A549 treated with GW870086 at 1 μM for 4 hours (cell line): Measurements from ENCODE around the gene LTBP4. TPM values are rescaled to one million over a fixed set of nuclear protein-coding genes. Genes with fewer than 3 reads are reported as not detected.

Source experiments
- total RNA-seq: library from RNA; stranded (reverse); fragments of 200-300 nt; extraction: Qiagen RNA extraction; gene quantifications from 5 replicates; pipeline ENCODE4 v1.2.3, GENCODE V29; 2022; ENCODE audit warnings: low read depth

LTBP4 gene, protein sequence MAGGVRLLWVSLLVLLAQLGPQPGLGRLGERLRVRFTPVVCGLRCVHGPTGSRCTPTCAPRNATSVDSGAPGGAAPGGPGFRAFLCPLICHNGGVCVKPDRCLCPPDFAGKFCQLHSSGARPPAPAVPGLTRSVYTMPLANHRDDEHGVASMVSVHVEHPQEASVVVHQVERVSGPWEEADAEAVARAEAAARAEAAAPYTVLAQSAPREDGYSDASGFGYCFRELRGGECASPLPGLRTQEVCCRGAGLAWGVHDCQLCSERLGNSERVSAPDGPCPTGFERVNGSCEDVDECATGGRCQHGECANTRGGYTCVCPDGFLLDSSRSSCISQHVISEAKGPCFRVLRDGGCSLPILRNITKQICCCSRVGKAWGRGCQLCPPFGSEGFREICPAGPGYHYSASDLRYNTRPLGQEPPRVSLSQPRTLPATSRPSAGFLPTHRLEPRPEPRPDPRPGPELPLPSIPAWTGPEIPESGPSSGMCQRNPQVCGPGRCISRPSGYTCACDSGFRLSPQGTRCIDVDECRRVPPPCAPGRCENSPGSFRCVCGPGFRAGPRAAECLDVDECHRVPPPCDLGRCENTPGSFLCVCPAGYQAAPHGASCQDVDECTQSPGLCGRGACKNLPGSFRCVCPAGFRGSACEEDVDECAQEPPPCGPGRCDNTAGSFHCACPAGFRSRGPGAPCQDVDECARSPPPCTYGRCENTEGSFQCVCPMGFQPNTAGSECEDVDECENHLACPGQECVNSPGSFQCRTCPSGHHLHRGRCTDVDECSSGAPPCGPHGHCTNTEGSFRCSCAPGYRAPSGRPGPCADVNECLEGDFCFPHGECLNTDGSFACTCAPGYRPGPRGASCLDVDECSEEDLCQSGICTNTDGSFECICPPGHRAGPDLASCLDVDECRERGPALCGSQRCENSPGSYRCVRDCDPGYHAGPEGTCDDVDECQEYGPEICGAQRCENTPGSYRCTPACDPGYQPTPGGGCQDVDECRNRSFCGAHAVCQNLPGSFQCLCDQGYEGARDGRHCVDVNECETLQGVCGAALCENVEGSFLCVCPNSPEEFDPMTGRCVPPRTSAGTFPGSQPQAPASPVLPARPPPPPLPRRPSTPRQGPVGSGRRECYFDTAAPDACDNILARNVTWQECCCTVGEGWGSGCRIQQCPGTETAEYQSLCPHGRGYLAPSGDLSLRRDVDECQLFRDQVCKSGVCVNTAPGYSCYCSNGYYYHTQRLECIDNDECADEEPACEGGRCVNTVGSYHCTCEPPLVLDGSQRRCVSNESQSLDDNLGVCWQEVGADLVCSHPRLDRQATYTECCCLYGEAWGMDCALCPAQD (N-terminal part only)
- total RNA-seq: 39.9 to 56.8 TPM (median 50.4 TPM) in 5 replicates

DNA sequence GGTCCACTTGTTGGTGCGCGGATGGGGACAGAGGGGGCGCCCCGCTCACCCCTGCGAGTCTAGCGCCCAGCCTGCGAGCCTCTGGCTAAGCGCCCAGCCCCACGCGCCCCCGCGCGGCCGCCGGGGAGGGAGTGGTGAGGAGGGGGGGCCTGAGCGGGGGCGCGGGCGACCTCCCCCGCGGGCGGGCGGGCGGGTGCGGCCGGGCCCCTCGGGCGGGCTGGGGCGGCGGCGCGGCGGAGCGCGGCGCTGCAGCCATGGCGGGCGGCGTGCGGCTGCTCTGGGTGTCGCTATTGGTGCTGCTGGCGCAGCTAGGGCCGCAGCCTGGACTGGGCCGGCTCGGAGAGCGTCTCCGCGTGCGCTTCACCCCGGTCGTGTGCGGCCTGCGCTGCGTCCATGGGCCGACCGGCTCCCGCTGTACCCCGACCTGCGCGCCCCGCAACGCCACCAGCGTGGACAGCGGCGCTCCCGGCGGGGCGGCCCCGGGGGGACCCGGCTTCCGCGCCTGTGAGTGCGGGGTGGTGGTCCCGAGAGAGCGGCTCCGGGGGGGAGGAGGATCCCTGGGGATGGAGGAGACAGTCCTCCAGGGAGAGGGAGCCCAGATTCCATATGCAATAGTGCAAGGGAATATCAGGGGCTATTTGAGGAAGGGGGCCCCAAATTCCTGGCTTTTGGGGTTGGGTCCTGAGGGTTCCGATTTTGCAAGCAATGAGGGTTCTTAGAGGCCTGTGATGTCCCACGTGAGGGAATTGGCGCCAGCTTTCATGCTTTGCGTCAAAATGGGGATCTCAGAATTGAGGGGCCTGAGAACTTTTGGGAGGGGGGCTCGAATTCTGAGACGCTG, at the start of gene LTBP4:
TSS of gene LTBP4 (plus strand) at position 236 of the 841 bp plus-strand sequence. CDS start at position 255, 19 bp downstream.

DNA sequence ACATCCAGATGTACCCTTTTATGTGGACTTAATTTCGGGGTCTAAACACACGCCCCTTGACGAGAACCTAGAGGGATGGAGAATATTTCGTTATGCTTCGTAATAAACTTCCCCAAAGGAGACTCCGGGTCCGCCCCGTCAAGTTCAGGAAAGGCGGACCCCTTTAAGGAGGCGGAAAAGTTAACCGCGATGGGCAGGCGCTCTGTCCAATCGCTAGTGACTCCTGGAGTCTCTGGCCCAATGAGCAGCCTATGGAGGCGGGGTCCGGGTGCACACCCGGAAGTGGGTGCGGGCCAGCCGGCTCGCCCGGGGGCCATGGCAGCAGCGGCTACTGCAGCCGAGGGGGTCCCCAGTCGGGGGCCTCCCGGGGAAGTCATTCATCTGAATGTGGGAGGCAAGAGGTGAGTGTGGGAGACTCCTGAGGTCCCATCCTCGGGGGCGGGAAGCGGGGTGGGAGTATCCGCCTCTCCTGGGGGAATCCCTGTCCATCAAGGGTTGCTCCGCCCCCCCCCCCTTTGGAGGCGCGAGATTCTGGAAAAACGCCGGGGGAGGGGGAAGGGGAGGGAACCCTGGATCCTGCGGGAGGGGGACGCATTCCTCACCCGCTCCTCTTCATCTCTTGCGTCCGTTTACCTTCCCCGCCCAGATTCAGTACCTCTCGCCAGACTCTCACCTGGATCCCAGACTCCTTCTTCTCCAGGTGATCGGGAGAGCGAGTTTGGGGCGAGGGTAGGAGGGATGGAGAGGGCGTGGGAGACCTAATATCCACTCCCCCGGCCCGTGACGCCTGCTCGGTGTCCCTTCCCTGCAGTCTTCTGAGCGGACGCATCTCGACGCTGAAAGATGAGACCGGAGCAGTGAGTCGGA, 24.4 kb upstream of the LTBP4 start, which contains the start of gene SHKBP1:
TSS of gene SHKBP1 (plus strand) at position 289 of the 867 bp plus-strand sequence. CDS start at position 316, 27 bp downstream.

Other genes starting within 250 kb of the LTBP4 start
- gene HIPK4, start 211.2 kb upstream of the LTBP4 start, total RNA-seq: 0.07 to 0.30 TPM (median 0.24 TPM) in 5 replicates
- 1.2 to 1.4 TPM (median 1.3 TPM) in 5 replicates for gene PRX, start 188.0 kb upstream of the LTBP4 start, total RNA-seq
- gene SERTAD1, start 175.4 kb upstream of the LTBP4 start, total RNA-seq: 23.8 to 40.8 TPM (median 30.8 TPM) in 5 replicates
- gene SERTAD3, start 157.0 kb upstream of the LTBP4 start, total RNA-seq: 35.9 to 49.7 TPM (median 45.5 TPM) in 5 replicates
- gene BLVRB, start 135.6 kb upstream of the LTBP4 start, total RNA-seq: 262 to 364 TPM (median 307 TPM) in 5 replicates
- gene SPTBN4, start 134.4 kb upstream of the LTBP4 start, total RNA-seq: 0.52 to 0.77 TPM (median 0.65 TPM) in 5 replicates
- 102 to 140 TPM (median 128 TPM) in 5 replicates for gene SHKBP1, start 24.5 kb upstream of the LTBP4 start, total RNA-seq
- gene NUMBL, start 89.3 kb downstream of the LTBP4 start, total RNA-seq: 55.3 to 82.4 TPM (median 72.5 TPM) in 5 replicates
- gene COQ8B, start 115.5 kb downstream of the LTBP4 start, total RNA-seq: 74.3 to 95.8 TPM (median 86.7 TPM) in 5 replicates
- 29.6 to 39.9 TPM (median 35.7 TPM) in 5 replicates for gene ITPKC, start 115.7 kb downstream of the LTBP4 start, total RNA-seq
- gene ACTMAP, start 149.1 kb downstream of the LTBP4 start, total RNA-seq: 14.9 to 18.5 TPM (median 17.5 TPM) in 5 replicates
- 146 to 179 TPM (median 154 TPM) in 5 replicates for gene SNRPA, start 149.8 kb downstream of the LTBP4 start, total RNA-seq
- not detected in 5 replicates for gene MIA, start 174.2 kb downstream of the LTBP4 start, total RNA-seq
- 14.1 to 21.1 TPM (median 18.3 TPM) in 5 replicates for gene RAB4B, start 176.9 kb downstream of the LTBP4 start, total RNA-seq
- 74.8 to 93.5 TPM (median 90.2 TPM) in 5 replicates for gene EGLN2, start 197.8 kb downstream of the LTBP4 start, total RNA-seq
- gene CYP2A6, start 249.1 kb downstream of the LTBP4 start, total RNA-seq: not detected in 5 replicates